HG03025 (cell line): Measurements from ENCODE around the gene NTN4.
"Not testable (repeated sequence)": the region's sequence is repeated elsewhere in the genome, so short reads cannot be mapped to it uniquely, and the experiment has no call there.

ENCODE experiments used
- ATAC-seq: cut with Tn5 transposase; IDR thresholded peaks from one replicate; pipeline ENCODE4 v1.9.1; 2021; ENCODE audit warnings: mild to moderate bottlenecking, moderate library complexity; ENCODE audit not compliant: unreplicated experiment, low FRiP score

The NTN4 gene

GRCh38 chr12:95633732-95634465, 156.7 kb downstream of the NTN4 start:
- ATAC-seq, result no peak

GRCh38 chr12:95633049-95633731, 157.4 kb downstream of the NTN4 start:
- ATAC-seq, result no peak

DNA sequence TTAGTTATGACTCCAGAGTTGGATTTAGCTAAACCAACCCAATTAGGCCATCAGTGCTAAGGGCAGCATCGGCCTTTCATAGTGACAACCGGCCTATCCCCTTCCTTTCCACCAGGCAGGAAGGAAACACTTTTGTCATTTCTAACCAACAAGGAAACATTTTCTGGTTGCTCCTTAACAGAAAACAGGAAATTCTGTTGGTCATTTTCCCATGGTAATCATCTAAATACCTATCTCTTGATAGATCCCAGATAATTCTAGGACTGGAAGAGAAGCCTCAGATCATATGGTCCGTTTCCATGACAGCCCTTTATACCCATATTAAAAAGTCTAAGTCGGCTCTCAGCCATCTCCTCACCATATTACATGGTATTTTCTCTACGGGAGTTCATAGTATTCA, 160.1 kb downstream of the NTN4 start:
- no peak for ATAC-seq

DNA sequence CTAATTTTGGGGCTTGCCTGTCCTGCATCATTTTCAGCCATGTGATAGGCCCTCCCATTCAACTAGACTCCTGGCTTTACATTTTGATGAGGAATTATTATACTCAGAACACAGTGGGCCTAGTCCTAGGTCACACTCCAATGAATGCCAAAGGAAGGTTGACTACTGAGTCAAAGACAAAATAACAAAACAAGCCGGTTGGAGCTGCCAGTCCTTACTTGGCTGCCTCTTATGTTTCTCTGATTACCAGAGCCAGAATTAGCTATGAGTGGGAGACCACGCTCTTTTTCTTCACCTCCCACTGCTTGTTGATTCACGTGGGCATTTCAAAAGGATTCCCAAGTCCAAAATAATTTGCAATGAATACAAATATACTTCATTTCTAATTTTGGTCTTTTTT, 161.2 kb downstream of the NTN4 start:
- no peak for ATAC-seq

GRCh38 chr12:95626854-95627253, 163.7 kb downstream of the NTN4 start:
- ATAC-seq, result no peak

- ATAC-seq, result no peak
Observed at GRCh38 chr12:95625012-95625411, 165.6 kb downstream of the NTN4 start.

- no peak for ATAC-seq
Observed at GRCh38 chr12:95624589-95624988, 166.0 kb downstream of the NTN4 start.

DNA sequence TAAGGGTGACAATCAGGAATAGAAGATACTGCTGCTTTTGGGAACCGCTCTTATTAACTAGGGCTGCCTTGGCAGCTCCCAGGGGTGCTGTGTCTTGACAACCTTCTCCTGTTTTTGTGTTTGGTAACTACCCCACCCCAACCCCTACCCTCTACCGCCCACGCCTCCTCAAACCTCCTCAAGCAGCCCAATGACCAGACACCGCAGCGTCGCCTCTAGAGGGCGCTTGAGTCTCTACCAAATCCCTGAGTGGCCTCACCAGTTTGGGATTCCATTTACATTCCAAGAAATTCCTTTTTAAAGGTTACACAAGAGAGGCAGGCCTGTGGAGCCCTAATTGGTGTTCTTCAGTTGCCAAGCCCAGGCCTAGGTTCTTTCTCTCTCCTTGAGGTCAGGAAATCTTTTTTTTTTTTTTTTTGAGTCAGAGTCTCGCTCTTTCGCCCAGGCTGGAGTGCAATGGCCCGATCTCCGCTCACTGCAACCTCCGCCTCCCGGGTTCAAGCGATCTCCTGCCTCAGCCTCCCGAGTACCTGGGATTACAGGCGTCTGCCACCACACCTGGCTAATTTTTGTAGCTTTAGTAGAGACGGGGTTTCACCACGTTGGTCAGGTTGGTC, 166.9 kb downstream of the NTN4 start:
- no peak for ATAC-seq

DNA sequence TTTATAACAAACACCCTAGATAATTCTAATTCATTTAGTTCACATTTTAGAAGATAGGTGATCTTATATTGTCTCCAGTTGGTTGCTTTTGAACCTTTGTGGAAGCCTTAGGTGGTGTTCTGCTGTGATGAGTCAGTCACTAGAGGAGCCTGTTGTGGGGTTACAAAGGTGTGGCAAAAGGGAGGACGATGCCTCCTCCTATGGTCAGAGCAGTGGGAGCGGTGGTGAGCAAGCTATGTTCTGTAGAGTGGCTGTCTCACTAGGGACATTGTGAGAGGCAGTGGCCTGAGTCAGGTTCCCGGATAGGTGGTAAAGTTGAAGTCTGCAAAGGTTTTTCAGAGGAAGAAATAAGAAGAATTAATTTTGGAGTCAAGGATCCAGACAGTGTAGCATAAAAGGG, 167.7 kb downstream of the NTN4 start:
- no peak for ATAC-seq

GRCh38 chr12:95621725-95622124, 168.8 kb downstream of the NTN4 start:
- no peak for ATAC-seq

GRCh38 chr12:95620171-95620570, 170.4 kb downstream of the NTN4 start:
- ATAC-seq, result no peak

GRCh38 chr12:95616470-95616869, 174.1 kb downstream of the NTN4 start:
- not testable (repeated sequence) for ATAC-seq

GRCh38 chr12:95615749-95616148, 174.8 kb downstream of the NTN4 start:
- ATAC-seq, result no peak

- ATAC-seq, result no peak
Observed at GRCh38 chr12:95614390-95614982, 176.1 kb downstream of the NTN4 start.

GRCh38 chr12:95613021-95613420, 177.5 kb downstream of the NTN4 start:
- no peak for ATAC-seq

GRCh38 chr12:95611676-95612309, 178.8 kb downstream of the NTN4 start:
- ATAC-seq, result no peak

DNA sequence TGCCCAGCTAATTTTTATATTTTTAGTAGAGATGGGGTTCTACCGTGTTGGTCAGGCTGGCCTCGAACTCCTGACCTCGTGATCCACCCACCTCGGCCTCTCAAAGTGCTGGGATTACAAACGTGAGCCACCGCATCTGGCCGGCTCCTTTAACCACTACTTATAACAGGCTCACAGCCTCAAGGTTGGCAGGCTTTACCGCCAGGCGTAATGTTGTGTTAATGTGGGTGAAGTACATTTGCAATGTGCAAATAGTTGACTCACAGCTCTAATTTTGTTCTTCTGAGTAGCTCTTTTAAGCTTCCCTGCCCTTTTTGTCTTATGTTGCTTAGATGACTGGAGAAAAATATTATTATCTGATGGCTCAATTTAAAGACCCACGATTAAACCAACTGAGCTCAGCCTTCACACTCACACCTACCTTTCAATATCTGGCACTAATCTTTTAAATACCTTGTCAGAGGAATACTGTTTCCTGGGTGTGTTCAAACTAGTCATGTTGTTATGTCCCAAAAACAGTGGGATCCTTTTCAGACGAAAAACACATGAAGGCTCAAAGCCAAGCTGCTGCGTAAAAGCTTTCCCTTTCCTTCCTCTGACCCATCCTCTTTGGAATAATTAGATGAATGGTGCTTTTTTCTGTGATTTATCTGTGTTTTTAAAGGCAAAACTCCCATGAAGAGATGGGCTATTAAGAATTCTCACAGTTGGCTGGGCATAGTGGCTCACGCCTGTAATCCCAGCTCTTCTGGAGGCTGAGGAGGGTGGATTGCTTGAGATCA, 182.1 kb downstream of the NTN4 start:
- no peak for ATAC-seq
